HEK293 (cell line): ENCODE results near the gene EBF4.

Experiments
- CTCF ChIA-PET: fragments of 350-600 bp; formaldehyde crosslinking; extraction: SDS; loops from one replicate; lab custom pipeline; 2021; ENCODE audit warnings: antibody characterized with exemption; lab: Yijun Ruan, JAX
- POLR2A ChIA-PET: fragments of 300-600 bp; formaldehyde crosslinking; extraction: SDS; loops from one replicate; lab custom pipeline; 2020; ENCODE audit warnings: antibody characterized with exemption, inconsistent platforms; lab: Yijun Ruan, JAX
- H3K27ac ChIP-seq: fragments of 200-500 bp; sonication (Bioruptor generic); 2 replicates; pipeline ENCODE4 v1.5.1; 2014; ENCODE audit warnings: low read depth, low read length, control low read depth, inconsistent platforms; ENCODE audit errors: extremely low read depth
- H3K36me3 ChIP-seq, 2 experiments: fragments of 200-500 bp in 1 of 2; sonication (Bioruptor generic) in 1 of 2; 1 replicate in 1 of 2; 2 replicates in 1 of 2; pipeline ENCODE4 v1.5.1; 2014 to 2017; ENCODE audit warnings: inconsistent platforms in 2 of 2, low read length in 2 of 2; ENCODE audit not compliant: control insufficient read depth in 2 of 2, insufficient read depth in 1 of 2
- H3K4me1 ChIP-seq: fragments of 200-500 bp; sonication (Bioruptor generic); 2 replicates; pipeline ENCODE4 v1.5.1; 2014; ENCODE audit warnings: mild to moderate bottlenecking, low read length, inconsistent platforms; ENCODE audit not compliant: control insufficient read depth, insufficient read depth
- H3K4me3 ChIP-seq: 2 replicates; pipeline ENCODE4 v1.5.1; 2011; ENCODE audit warnings: low read depth, mild to moderate bottlenecking, control low read depth, low read length, moderate library complexity
- H3K9me3 ChIP-seq: fragments of 200-500 bp; sonication (Bioruptor generic); 2 replicates; pipeline ENCODE4 v1.5.1; 2014; ENCODE audit warnings: low read depth, low read length, inconsistent platforms; ENCODE audit not compliant: control insufficient read depth, insufficient read depth
- GLI2 ChIP-seq: fragments of 450-650 bp; formaldehyde crosslinking; IDR thresholded peaks from 2 replicates; pipeline ENCODE4; 2017; ENCODE audit warnings: missing biosample characterization, missing genetic modification characterization, low read depth, borderline replicate concordance
- HOXD13 ChIP-seq: sonication (generic); formaldehyde crosslinking; IDR thresholded peaks from 2 replicates; pipeline ENCODE4 v1.8.0; 2022; ENCODE audit warnings: missing genetic modification reagents, borderline replicate concordance
- OVOL3 ChIP-seq: fragments of 450-650 bp; formaldehyde crosslinking; IDR thresholded peaks from 2 replicates; pipeline ENCODE4 v1.5.1; 2016; ENCODE audit warnings: missing biosample characterization, missing genetic modification characterization
- REPIN1 ChIP-seq: fragments of 450-650 bp; formaldehyde crosslinking; IDR thresholded peaks from 2 replicates; pipeline ENCODE4 v1.5.1; 2017; ENCODE audit warnings: missing biosample characterization, missing genetic modification characterization, low read depth
- ZBTB21 ChIP-seq: fragments of 450-650 bp; formaldehyde crosslinking; IDR thresholded peaks from 2 replicates; pipeline ENCODE4 v1.5.1; 2017; ENCODE audit warnings: missing biosample characterization, missing genetic modification characterization
- ZNF16 ChIP-seq: fragments of 450-650 bp; formaldehyde crosslinking; IDR thresholded peaks from 2 replicates; pipeline ENCODE4 v1.5.1; 2016; ENCODE audit warnings: low read depth, missing biosample characterization, missing genetic modification characterization
- ZNF274 ChIP-seq, 2 experiments: fragments of 200-500 bp in 1 of 2; fragments of 450-650 bp in 1 of 2; sonication (Bioruptor generic) in 1 of 2; formaldehyde crosslinking in 1 of 2; IDR thresholded peaks; 2 replicates each; pipeline versions ENCODE4 v1.5.1 to v1.6.1; 2014 to 2016; ENCODE audit warnings: borderline replicate concordance in 1 of 2, inconsistent platforms in 1 of 2, low read length in 1 of 2, missing biosample characterization in 1 of 2, missing genetic modification characterization in 1 of 2
- ZNF292 ChIP-seq: fragments of 450-650 bp; formaldehyde crosslinking; IDR thresholded peaks from 2 replicates; pipeline ENCODE4 v1.5.1; 2016; ENCODE audit warnings: low read depth, missing biosample characterization, missing genetic modification characterization, borderline replicate concordance
- ZNF37A ChIP-seq: fragments of 450-650 bp; IDR thresholded peaks from 2 replicates; pipeline ENCODE4 v1.5.1; 2018; ENCODE audit warnings: missing biosample characterization, missing genetic modification characterization
- ZNF529 ChIP-seq: fragments of 450-650 bp; formaldehyde crosslinking; IDR thresholded peaks from 2 replicates; pipeline ENCODE4 v1.5.1; 2017; ENCODE audit warnings: missing genetic modification characterization, missing biosample characterization; ENCODE audit not compliant: insufficient replicate concordance
- ZNF544 ChIP-seq: fragments of 450-650 bp; formaldehyde crosslinking; IDR thresholded peaks from 2 replicates; pipeline ENCODE4 v1.5.0; 2017; ENCODE audit warnings: missing biosample characterization, missing genetic modification characterization
- ZNF600 ChIP-seq: fragments of 450-650 bp; formaldehyde crosslinking; IDR thresholded peaks from 2 replicates; pipeline ENCODE4 v1.5.1; 2016; ENCODE audit warnings: missing biosample characterization, missing genetic modification characterization
- TF ChIP-seq, protein P1 (sequence below): fragments of 450-650 bp; formaldehyde crosslinking; IDR thresholded peaks from 2 replicates; pipeline ENCODE4 v1.5.1; 2016; ENCODE audit warnings: missing biosample characterization, missing genetic modification characterization, borderline replicate concordance
- TF ChIP-seq, protein P2 (sequence below): fragments of 450-650 bp; formaldehyde crosslinking; IDR thresholded peaks from 2 replicates; pipeline ENCODE4 v1.5.1; 2016; ENCODE audit warnings: missing biosample characterization, missing genetic modification characterization
- TF ChIP-seq, protein P3 (sequence below): fragments of 450-650 bp; formaldehyde crosslinking; IDR thresholded peaks from 2 replicates; pipeline ENCODE4 v1.5.1; 2016; ENCODE audit warnings: missing biosample characterization, missing genetic modification characterization

The EBF4 gene

DNA sequence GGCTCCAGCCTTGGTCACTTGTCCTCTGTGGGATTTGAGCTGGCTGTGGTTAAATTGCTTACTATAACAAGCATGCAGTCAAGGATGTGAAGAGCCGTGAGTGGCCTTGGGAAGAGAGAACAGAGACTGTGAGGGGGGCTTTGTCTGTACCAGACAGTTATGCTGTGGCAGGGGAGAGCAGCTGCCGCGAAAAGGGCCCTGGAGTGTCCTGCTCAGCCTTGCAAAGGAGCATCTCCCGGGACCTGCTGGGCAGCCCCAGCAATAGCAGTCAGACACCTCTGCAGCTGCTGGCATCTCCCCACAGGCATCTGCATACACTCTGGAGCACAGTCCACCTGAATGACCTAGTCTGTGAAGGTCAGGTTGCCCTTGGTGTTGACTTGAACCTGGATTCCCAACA, 6.3 kb downstream of the EBF4 start:
- H3K27ac ChIP-seq = no peak overlapping the region
- peaks cover 10% of the 10 kb centered on the region for H3K4me1 ChIP-seq
- ChIA-PET POLR2A (interaction anchor here (1.0 kb wide), 1 partner anchor 47 kb away, joined by 3 read pairs; no protein-coding TSS in a partner anchor), CTCF (interaction anchor here (1.3 kb wide), 1 partner anchor 45 kb away, joined by 4 read pairs; no protein-coding TSS in a partner anchor)
- no peaks in the 10 kb centered on the region for H3K9me3 ChIP-seq
- no peak overlapping the region for H3K4me3 ChIP-seq
- TF ChIP-seq OVOL3 (tag by site-specific recombination) (no peak), ZBTB21 (no peak), HOXD13 (CRISPR knock-in tag) (no peak), ZNF529 (tag by site-specific recombination) (no peak), ZNF292 (no peak), ZNF274 (IDR thresholded peaks at IDR 0.05; ENCODE audit: low read length) (no peak), ZNF274 (tag by site-specific recombination; IDR thresholded peaks at IDR 0.05; ENCODE audit: borderline replicate concordance) (no peak), ZNF16 (tag by site-specific recombination) (no peak), GLI2 (no peak)
- TF ChIP-seq, protein P1, sequence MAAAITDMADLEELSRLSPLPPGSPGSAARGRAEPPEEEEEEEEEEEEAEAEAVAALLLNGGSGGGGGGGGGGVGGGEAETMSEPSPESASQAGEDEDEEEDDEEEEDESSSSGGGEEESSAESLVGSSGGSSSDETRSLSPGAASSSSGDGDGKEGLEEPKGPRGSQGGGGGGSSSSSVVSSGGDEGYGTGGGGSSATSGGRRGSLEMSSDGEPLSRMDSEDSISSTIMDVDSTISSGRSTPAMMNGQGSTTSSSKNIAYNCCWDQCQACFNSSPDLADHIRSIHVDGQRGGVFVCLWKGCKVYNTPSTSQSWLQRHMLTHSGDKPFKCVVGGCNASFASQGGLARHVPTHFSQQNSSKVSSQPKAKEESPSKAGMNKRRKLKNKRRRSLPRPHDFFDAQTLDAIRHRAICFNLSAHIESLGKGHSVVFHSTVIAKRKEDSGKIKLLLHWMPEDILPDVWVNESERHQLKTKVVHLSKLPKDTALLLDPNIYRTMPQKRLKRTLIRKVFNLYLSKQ (tag by site-specific recombination) = no peak
- TF ChIP-seq, protein P2, sequence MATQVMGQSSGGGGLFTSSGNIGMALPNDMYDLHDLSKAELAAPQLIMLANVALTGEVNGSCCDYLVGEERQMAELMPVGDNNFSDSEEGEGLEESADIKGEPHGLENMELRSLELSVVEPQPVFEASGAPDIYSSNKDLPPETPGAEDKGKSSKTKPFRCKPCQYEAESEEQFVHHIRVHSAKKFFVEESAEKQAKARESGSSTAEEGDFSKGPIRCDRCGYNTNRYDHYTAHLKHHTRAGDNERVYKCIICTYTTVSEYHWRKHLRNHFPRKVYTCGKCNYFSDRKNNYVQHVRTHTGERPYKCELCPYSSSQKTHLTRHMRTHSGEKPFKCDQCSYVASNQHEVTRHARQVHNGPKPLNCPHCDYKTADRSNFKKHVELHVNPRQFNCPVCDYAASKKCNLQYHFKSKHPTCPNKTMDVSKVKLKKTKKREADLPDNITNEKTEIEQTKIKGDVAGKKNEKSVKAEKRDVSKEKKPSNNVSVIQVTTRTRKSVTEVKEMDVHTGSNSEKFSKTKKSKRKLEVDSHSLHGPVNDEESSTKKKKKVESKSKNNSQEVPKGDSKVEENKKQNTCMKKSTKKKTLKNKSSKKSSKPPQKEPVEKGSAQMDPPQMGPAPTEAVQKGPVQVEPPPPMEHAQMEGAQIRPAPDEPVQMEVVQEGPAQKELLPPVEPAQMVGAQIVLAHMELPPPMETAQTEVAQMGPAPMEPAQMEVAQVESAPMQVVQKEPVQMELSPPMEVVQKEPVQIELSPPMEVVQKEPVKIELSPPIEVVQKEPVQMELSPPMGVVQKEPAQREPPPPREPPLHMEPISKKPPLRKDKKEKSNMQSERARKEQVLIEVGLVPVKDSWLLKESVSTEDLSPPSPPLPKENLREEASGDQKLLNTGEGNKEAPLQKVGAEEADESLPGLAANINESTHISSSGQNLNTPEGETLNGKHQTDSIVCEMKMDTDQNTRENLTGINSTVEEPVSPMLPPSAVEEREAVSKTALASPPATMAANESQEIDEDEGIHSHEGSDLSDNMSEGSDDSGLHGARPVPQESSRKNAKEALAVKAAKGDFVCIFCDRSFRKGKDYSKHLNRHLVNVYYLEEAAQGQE = no peak
- peaks cover 0 to 3% of the 10 kb centered on the region in 2 experiments; a peak in 1 of 3 replicates for H3K36me3 ChIP-seq

DNA sequence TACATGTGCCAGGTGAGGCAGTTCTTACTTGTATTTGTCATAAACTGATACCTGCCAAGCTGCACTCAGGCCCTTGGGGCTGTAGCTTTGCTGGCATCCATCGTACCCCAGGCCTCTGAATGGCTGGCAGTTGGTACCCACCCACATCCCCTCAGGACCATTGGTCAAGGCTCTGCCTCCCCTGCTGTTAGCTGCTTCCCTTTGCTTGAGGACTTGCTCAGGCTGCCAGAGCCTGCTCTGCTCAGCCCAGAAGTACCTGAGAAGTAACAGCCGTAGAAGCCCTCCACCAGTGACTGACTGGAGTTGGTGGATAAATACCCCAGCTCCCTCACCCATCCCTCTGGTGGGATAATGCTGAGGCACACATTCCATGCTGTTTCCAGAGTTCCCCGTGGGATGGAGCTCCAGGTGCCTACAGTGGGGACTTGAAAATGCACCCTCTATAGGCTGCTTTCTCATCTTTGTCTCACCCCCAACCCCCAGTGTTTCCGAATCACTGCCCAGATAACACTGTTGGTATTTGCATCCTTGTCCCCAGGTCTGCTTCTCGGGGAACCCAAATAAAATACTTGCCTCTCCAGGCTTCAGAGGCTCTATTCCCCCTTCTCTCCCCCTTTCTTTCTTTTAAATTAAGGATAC, 7.3 kb downstream of the EBF4 start:
- ChIA-PET CTCF (interaction anchor here (1.8 kb wide), 1 partner anchor 11 kb away, joined by 10 read pairs; no protein-coding TSS in a partner anchor), POLR2A (interaction anchor here (1.0 kb wide), 1 partner anchor 48 kb away, joined by 3 read pairs; no protein-coding TSS in a partner anchor)
- Histone ChIP-seq H3K36me3 (peaks cover 0 to 3% of the 10 kb centered on the region in 2 experiments; a peak in 1 of 3 replicates), H3K4me1 (peaks cover 2% of the 10 kb centered on the region; the same call in 1 of the 2 replicates), H3K9me3 (no peaks in the 10 kb centered on the region), H3K27ac (no peak overlapping the region), H3K4me3 (no peak overlapping the region)
- TF ChIP-seq, protein P3, sequence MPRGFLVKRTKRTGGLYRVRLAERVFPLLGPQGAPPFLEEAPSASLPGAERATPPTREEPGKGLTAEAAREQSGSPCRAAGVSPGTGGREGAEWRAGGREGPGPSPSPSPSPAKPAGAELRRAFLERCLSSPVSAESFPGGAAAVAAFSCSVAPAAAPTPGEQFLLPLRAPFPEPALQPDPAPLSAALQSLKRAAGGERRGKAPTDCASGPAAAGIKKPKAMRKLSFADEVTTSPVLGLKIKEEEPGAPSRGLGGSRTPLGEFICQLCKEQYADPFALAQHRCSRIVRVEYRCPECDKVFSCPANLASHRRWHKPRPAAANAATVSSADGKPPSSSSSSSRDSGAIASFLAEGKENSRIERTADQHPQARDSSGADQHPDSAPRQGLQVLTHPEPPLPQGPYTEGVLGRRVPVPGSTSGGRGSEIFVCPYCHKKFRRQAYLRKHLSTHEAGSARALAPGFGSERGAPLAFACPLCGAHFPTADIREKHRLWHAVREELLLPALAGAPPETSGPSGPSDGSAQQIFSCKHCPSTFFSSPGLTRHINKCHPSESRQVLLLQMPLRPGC = no peak
- TF ChIP-seq ZNF37A (peak; percentile 96), ZNF544 (no peak), ZNF600 (tag by site-specific recombination) (no peak), REPIN1 (tag by site-specific recombination) (no peak)
